GM13977 (cell line): Measurements from ENCODE around the gene CYB5R3.
"Not testable (repeated sequence)": the region's sequence is repeated elsewhere in the genome, so short reads cannot be mapped to it uniquely, and the experiment has no call there.

Source experiments
- DNase-seq: peaks from one replicate; pipeline ENCODE4 v3.0.0; 2012; ENCODE audit warnings: low spot score
- CTCF ChIP-seq: IDR thresholded peaks from 2 replicates; pipeline ENCODE4 v1.5.1; 2012; ENCODE audit warnings: mild to moderate bottlenecking, control low read depth; ENCODE audit not compliant: insufficient read depth; ENCODE audit errors: extremely low read depth, missing control alignments
- in situ Hi-C: fragments of 300-500 bp; cut with MboI; formaldehyde crosslinking; loops from one replicate; pipeline ENCODE4 v1.12.0; 2022; ENCODE audit warnings: low sequenced_read_pairs, low pct_unique_long_range_greater_than_20kb, mixed read lengths, inconsistent platforms; ENCODE audit not compliant: unreplicated experiment

The CYB5R3 gene

GRCh38 chr22:42617155-42617983 lies 31.8 kb downstream of the CYB5R3 start:
- no peak for TF ChIP-seq CTCF
- DNase-seq, result no peak
- in situ Hi-C loops, result no loop called here

DNA sequence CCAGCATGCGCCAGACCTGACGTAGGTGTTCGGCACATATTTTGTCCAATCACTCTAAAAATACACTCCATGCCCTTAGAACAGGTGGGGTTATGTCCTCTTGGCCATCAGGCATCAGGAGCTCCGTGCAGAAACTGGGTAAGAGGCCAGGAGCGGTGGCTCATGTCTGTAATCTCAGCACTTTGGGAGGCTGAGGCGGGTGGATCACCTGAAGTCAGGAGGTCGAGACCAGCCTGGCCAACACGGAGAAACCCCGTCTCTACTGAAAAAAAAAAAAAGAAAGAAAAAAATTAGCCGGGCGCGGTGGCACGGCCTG lies 33.4 kb downstream of the CYB5R3 start:
- DNase-seq, in situ Hi-C loops: not testable (repeated sequence)

DNA sequence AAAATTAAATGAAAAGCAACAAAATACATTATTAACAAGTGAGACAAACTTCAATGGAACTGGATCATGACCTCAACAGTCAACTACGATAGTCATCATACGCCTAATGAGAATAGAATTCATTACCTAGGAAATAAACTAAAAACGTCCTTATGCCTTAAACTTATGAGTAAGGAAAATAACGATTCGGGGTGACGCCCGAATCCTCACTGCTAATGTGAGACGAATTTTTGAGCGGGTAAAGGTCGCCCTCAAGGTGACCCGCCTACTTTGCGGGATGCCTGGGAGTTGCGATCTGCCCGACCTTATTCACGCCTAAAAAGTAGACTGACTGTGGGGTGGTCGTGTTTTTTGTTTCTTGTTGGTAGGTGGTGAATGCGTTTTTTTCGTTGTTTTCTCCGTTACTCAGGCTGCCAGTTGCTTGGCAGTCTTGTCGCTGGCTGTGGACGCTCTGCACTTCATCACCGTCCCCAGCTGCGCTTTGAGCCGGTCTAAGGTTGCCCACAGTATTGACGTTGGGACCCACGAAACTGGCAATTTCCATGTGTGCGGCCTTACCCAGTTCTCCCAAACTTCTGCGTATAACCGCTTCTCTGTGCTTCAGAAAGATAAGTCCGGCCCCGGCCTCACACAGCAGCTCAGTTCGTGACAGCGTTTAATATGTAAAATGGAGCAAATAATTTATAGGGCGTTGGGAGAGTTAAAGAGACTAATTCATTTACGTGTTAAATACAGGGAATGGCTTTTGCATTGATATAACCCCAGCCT lies 33.9 kb downstream of the CYB5R3 start:
- peak; percentile 91 for DNase-seq
- in situ Hi-C loops, result no loop called here
- no peak for TF ChIP-seq CTCF

GRCh38 chr22:42614312-42615091 lies 34.7 kb downstream of the CYB5R3 start, which contains the start of gene POLDIP3:
TSS of gene POLDIP3 (minus strand) at chr22:42614883. CDS start at chr22:42614857, 26 bp downstream.
- peak; percentile 36 for TF ChIP-seq CTCF
- peak; percentile 99 for DNase-seq
- in situ Hi-C loops, result no loop called here

- in situ Hi-C loops, result no loop called here
- no peak for DNase-seq
- no peak for TF ChIP-seq CTCF
Observed at GRCh38 chr22:42613872-42614301, 35.3 kb downstream of the CYB5R3 start.

DNA sequence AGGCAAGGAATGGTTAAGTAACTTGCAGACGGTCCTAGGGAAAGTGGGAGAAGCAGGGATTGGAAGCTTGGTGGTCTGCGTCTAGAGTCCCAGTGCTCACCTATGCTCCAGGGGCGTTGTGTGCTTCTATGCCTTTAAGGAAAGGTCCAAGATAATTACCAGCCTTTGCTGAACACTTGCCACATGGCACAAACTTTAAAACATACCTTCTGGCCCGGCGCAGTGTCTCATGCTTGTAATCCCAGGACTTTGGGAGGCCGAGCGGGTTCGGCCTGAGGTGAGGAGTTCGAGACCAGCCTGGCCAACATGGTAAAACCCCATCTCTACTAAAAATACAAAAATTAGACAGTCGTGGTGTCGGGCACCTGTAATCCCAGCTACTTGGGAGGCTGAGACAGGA lies 36.9 kb downstream of the CYB5R3 start:
- no peak for DNase-seq
- in situ Hi-C loops, result no loop called here
- TF ChIP-seq CTCF, result no peak
